DMS79 (cell line): ENCODE data around the gene CYFIP2.

Source experiments
- DNase-seq: peaks from one replicate; lab custom pipeline; 2025; lab: John Stamatoyannopoulos, UW

CYFIP2 gene

DNA sequence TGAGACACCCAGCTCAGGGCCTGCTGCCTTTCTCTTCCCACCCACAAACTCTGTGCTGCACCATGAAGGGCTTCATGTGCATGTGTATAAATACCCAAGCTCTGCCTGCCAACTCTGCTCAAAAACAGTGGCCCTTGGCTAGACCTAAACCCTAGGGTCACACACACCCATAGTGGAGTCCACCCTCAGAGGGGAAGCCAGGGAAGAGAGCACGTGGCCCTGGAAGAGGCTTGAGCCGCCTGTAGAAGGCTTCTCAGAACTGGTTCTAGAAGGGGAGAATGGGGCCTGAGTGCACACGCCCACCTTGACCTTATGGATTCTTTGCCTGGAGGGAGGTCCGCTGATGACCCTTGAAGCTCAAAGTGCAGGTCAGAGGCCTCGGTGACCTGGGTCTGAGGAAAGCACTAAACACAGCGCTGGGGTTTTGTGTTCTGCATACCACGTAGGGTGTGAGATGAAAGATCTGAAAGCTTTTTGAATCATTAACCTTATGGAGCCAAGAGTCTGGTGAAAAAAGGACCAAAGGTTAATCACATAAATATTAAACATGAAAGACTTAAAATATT, 60.6 kb downstream of the CYFIP2 start:
- no peak for DNase-seq

GRCh38 chr5:157327771-157328170, 61.8 kb downstream of the CYFIP2 start:
- no peak for DNase-seq

DNA sequence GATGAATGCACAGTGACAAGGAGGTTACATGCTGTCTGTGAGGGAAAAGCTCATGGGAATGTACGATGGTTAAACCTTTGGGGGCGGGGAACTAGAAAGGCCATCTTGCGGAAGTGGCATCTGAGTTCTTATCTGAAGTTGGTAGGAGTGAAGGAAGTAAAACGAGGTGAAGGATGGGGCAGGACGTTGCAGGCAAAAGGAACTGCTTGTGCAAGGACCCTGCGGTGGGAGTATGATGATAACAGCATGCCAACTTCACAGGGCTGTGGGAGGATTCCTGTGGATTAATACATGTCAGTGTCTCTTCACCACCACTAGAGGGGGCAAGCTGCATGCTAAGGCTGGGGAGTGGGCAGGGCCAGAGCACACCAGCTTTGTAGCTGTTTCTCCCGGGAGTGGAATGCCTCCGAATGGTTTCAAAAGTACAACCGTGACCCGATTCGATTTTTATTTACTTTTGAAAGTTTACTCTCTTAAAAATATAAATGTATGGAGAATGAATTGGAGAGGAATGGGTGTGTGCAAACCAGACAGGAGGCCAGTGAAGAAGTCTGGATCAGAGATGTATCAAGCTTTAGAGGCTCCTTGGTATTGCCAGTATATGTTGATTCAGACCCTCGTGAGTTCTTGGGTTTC, 62.5 kb downstream of the CYFIP2 start:
- DNase-seq, result peak; percentile 2

DNA sequence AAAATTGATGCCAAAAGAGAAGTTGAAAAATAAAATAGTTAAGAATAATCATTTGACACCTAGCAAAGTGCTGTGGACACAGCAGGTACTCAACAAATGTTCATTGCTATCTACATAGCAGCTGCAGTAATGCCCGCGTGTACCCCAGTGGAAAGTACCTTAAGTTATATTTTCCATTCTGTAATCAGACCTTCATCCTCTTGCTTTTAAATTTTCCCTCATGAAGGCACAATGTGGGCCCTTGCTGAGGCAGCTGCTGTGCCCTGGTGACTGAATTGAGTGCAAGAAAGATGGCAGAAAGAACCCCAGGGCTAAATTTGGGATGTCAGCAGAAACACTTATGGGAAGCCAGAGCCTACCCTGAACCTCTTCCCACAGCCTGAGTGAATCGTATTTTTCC, 65.9 kb downstream of the CYFIP2 start:
- no peak for DNase-seq

DNA sequence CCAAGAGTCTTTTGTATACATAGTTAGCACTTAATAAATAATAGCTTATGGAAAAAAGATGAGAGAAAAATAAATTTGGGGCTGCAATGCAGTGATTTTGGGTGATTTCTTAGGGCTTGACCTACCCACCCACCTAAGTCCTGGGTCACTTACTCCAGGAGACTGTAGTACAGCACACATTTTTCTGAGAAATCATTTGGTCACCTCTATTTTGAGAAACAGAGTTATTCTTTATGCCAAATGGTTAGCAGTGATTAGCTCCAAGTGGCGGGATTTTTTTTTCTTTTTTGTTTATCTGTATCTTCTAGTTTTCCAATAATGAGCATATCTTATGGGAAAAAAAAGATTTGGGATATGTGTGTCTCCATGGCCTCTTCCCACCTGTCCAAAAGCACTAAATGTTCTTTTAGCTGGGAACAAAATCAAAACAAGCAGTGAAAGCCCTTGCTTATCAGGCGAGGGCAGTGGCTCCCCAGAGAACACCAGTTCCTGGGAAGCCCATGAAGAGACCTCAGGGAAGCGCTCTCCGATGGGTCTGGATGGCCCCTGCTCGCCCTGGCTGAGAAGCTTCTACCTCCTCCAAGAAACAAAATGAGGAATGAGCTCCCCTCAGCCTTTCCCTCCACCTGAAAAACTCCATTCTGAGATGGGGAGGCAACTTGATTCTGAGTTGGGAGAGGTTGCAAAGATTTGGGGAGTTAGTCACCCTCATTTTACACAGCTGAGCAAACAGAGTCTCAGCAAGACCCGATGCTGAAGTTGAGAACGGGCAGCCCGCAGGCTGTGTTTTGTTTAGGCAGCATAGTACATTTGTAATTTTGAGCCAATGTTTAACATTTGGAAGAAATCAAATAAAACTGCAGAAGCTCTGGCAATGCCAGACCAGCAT, 69.9 kb downstream of the CYFIP2 start:
- DNase-seq, result no peak

DNA sequence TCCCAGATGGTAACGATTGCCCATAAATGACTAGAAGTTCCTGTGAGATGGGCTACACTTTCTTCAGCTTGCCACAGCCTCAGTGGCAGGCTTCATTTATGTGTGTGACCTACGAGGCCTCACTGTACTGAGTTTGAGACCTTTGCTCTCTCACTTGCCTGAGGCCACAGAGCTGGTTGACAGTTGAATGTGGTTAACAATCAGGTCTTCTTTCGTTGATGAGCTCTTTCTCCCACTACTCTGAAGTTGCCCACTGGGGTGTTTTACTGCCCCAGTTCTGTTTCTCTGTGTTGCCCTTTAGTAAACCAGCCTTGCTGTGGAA, 70.5 kb downstream of the CYFIP2 start:
- no peak for DNase-seq

GRCh38 chr5:157339409-157339808, 73.5 kb downstream of the CYFIP2 start:
- DNase-seq, result no peak

GRCh38 chr5:157342822-157343402, 77.0 kb downstream of the CYFIP2 start:
- DNase-seq, result no peak

DNA sequence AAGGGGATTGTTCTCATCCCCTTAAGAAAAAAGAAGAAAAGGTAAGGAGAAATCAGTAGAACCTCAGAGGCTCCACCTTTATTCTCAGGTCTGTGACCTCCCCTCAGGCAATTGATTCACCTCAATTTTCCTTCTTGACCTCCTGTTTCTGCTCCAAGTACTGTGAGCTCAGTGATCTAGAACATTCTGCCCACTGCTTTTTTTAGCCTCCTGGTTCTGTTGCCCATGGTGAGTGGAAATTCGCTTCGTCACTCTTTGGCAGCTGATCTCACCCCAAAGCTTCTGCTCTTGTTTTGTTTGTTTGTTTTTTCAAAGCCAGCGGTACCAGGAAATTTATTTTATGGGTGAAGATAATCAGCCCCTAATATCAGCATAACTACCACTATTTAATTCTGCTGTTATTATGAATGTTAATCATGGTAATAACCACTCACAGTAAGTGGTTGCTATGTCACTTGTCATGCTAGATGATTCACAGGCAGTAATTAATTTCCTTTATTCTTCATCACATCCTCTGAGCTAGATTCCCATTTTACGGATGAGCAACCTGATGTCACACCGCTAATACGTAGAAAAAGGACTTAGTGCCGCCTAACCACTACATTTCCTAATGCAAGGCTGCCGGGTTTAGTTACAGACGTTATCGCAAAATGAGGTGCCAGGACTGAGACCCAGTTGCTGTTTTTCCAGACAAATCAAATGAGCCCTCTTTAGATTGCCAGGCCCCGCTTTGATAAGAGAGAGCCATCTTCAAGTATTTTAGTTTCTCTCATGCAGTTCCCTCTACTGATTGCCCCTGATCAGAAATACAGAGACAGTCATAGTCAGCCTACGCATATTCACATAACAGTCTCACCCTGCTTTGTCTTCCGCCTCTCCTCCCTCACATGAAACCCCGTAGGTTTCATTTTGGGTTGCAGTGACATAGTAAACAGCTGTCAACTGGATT, 78.2 kb downstream of the CYFIP2 start:
- no peak for DNase-seq

DNA sequence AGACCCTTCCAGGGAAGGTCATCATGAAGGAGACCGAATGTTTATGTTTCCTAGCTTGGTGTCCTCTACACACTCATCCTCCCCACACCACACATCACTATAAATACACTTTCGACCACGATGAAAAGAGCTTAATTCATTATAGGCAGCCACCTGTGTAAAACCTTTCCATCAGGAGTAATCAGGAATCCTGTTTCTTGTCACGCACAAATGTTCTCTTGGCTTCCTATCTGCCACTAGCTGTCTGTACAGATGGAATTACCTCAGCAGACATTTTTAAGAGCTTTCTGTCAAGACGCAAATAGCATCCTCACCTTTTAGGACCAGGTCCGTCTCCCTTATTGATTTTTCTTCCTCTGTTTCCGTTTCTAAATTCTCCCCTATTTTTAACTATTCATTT, 79.1 kb downstream of the CYFIP2 start:
- DNase-seq, result no peak

GRCh38 chr5:157345485-157345884, 79.6 kb downstream of the CYFIP2 start:
- DNase-seq, result no peak

DNA sequence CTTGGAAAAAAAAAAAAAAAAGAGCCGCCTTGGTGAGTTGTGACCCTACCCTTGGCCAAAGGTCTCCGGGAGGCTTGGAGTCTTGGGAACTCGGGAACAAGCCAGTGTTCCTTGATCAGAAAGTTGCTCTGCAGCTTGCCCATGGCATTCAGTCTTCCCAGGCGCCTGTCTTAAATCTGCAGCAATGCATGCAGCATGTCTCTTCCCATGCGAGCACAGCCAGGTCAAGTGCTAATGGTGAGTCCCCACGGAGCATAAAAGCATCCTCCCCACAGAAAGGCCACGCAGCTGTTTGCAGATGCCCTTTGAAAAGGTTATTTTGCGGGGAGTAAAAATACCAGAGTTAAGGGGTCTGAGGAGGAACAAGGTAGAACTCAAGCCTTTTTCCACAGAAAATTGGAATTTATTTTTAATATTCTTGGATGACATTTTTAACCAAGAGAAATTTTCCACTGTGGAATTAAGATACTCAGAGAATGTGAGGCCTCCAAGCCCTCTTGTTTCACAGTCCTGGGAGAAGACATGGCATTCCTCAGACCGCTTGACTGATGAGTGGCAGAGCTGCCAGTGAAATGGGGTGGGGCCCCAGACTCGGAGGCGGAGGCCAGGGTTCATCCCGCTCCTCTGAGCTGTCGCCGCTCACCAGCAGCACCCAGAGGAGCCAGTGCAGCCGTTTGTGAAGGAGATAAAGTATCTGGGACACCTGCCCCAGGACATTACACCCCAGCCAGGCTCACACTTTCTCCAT, 81.6 kb downstream of the CYFIP2 start:
- DNase-seq, result no peak

- no peak for DNase-seq
Measured at GRCh38 chr5:157348049-157348400, 82.1 kb downstream of the CYFIP2 start.

DNA sequence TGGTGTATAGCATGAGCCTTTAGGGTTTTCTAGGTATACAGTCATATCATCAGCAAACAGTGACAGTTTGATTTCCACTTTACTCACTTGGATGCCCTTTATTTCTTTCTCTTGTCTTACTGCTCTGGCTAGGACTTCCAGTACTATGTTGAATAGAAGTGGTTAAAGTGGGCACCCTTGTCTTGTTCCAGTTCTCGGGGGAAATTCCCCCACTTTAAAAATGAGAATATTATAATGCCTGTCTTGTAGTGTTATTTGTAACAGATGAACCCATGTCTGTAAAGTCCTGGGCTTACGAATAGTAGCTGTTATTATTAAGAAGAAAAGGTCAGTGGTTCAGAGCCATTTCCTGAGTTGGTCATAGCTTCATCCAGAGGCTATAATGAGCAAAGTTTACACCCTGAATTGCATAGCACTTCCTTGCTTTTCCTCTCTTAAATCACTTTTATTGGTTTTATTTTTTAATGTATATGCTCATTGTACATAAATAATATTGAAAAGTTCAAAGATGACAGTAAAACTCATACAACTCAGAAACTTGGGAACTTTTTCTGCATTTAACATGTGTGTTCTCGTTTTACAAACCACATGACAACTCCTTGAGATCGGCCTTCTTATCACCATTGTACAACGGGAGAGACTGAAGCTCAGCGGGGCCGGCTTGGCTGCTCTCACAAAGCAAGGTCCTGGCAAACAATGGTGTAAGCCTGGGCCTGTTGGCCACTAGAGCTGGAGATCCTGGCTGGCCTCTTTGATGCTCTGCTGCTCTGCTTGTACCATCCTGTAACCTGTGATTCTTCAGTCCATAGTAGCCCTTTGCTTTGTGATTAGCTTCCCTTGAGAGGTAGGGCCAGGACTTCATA, 85.2 kb downstream of the CYFIP2 start:
- no peak for DNase-seq

DNA sequence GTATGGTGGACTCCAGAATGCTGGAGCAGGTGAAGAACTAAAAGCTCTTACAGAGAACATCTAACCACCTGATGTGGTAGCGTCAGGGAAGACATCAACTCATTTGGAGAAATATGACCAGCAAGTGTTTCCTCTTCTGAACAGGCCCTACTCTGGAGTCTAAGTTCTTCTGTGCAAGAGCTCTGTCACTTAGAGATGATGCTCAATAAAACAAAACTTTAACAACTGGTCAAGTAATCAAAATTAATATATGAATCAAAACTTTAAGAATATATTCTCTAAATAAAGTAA, 85.8 kb downstream of the CYFIP2 start:
- no peak for DNase-seq

DNA sequence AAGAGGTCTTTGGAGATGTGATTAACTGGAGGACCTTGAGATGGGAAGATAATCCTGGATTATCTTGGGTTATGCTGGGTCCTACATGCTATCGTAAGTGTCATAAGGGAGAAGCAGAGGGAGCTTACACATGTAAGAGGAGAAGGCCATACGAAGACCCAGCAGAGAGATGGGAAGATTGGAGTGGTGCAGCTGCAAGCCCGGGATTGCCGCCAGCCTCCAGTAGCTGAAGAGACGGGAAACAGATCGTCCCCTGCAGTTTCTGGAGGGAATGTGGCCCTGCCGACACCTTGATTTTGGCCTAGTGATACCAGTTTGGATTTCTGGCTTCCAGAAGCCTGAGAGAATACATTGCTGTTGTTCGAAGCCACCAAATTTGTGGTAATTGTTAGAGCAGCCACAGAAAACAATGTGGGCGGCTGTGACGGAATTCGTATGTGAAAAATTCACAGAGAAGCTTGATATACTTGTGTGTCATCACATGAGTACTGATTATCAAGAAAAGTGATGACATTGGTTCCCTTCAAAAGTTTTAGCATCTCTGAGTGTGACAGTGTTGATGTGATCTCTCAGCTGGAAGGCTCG, 86.9 kb downstream of the CYFIP2 start:
- no peak for DNase-seq

GRCh38 chr5:157354800-157355199, 88.9 kb downstream of the CYFIP2 start:
- no peak for DNase-seq

GRCh38 chr5:157356576-157356975, 90.7 kb downstream of the CYFIP2 start:
- DNase-seq, result no peak

DNA sequence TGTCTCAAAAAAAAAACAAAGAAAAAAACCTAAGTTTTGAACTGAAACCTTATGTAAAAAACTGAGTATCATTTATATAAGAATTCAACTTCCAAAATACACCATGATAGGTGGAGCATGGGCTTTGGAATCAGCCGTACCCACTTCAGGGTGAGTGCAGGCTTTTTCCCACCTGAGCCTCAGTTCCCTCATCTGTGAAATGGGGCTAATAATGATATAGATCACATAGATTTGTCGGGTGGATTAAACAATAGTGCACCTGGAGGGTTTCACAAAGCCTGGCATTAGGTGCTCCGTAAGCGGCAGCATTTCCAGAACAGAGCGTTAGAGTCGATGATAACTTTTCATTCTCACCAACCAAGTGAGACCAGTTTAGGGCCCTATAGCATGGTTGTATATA, 91.9 kb downstream of the CYFIP2 start:
- no peak for DNase-seq

DNA sequence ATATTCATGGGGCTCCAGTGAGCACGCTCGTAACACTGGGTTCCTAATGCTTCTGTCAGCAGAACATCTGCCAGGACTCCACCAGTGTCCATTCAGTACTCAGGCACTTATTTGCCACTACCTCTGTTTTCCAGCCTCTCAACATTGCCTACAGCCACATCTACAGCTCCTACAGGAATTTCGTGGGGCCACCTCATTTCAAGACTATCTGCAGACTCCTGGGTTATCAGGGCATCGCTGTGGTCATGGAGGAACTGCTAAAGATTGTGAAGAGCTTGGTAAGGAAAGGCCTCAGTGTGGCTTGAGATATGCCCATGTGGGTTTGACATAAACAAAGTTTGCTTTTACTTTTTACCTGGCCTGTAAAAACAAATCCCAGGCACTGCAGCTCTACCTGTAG, 92.9 kb downstream of the CYFIP2 start:
- no peak for DNase-seq
